Kidney (tissue), 14 donors: Measurements from ENCODE around the gene GRK2. TPM values are rescaled to one million over a fixed set of nuclear protein-coding genes. Genes with fewer than 3 reads are reported as not detected.

Experiments used
- DNase-seq, 5 donors: peaks; one replicate each; pipeline ENCODE4 v3.0.0-alpha.2; 2013 to 2020
- FAIRE-seq: peaks from 2 replicates; lab custom pipeline; 2012; peaks lifted over from hg19 to GRCh38; lab: Jason Lieb, UNC
- H3K27ac ChIP-seq, 2 donors: one replicate each; pipeline ENCODE4 v1.7.0; 2013; ENCODE audit warnings: low read depth in 2 of 2, low read length in 2 of 2, inconsistent platforms in 1 of 2
- H3K27me3 ChIP-seq: one replicate; pipeline ENCODE4 v1.7.1; 2013; ENCODE audit warnings: low read length, inconsistent platforms; ENCODE audit not compliant: control insufficient read depth, insufficient read depth
- H3K36me3 ChIP-seq, 3 donors: one replicate each; pipeline versions ENCODE4 v1.7.0 to v1.7.1; 2013; ENCODE audit warnings: low read length in 3 of 3, control low read depth in 1 of 3, inconsistent platforms in 1 of 3; ENCODE audit not compliant: insufficient read depth in 3 of 3, control insufficient read depth in 2 of 3
- H3K4me1 ChIP-seq, 3 donors: one replicate each; pipeline versions ENCODE4 v1.7.0 to v1.7.1; 2013; ENCODE audit warnings: low read length in 3 of 3, inconsistent platforms in 1 of 3, low read depth in 1 of 3; ENCODE audit not compliant: control insufficient read depth in 2 of 3, insufficient read depth in 2 of 3
- H3K4me3 ChIP-seq, 3 donors: one replicate each; pipeline versions ENCODE4 v1.7.0 to v1.8.1; 2013; ENCODE audit warnings: low read length in 3 of 3, control low read depth in 1 of 3, inconsistent platforms in 1 of 3
- H3K9ac ChIP-seq, 3 donors: one replicate each; pipeline versions ENCODE4 v1.7.0 to v1.7.1; 2013; ENCODE audit warnings: low read length in 3 of 3, control low read depth in 1 of 3, inconsistent platforms in 1 of 3
- H3K9me3 ChIP-seq, 3 donors: one replicate each; pipeline versions ENCODE4 v1.7.0 to v1.7.1; 2013; ENCODE audit warnings: low read length in 3 of 3, control low read depth in 1 of 3, inconsistent platforms in 1 of 3; ENCODE audit not compliant: control insufficient read depth in 2 of 3, insufficient read depth in 1 of 3
- CTCF ChIP-seq: IDR thresholded peaks from 3 replicates; pipeline ENCODE4 v1.5.1; 2012; ENCODE audit warnings: mild to moderate bottlenecking, moderate library complexity, borderline replicate concordance; ENCODE audit not compliant: insufficient read depth; ENCODE audit errors: extremely low read depth
- intact Hi-C: fragments of 100-400 bp; cut with DNase I; formaldehyde crosslinking; loops from one replicate; pipeline ENCODE4 v1.11.1; 2022
- polyA plus RNA-seq: library from polyadenylated mRNA; stranded (reverse); fragments of 350-450 nt; fragmentation: Illumina TruSeq; extraction: RNeasy Lipid Tissue Mini Kit (QIAGEN cat#74804); gene quantifications from one replicate; pipeline ENCODE4 v1.2.3, GENCODE V29; 2014; ENCODE audit warnings: low read depth, low replicate concordance; ENCODE audit not compliant: insufficient read depth
- total RNA-seq: library from RNA; stranded (reverse); fragmentation: NEBNext Ultra II Directional; extraction: Animal tissue kit (Norgen Biotek cat#: 25700); gene quantifications from one replicate; pipeline ENCODE4 v1.2.1, GENCODE V29; 2021
- donor health status: control.
- donor health status: control.
- donor health status: control.
- donor health status: control.
- donor health status: control.
- donor health status: DM: yes; HTN: yes; CAD: no.
- donor health status: Normal renal cell carcinoma (clear cell type).

Gene GRK2
- total and polyA plus RNA-seq, 2 donors from 2014 or later = 28.2 to 80.8 TPM

GRCh38 chr11:67261946-67262681, 4.2 kb upstream of the GRK2 start:
- no peak for FAIRE-seq
- no peak for TF ChIP-seq CTCF
- H3K27me3 ChIP-seq = no peaks in the 10 kb centered on the region
- peaks cover 0 to 17% (median 0%) of the 10 kb centered on the region in 3 donors for H3K4me1 ChIP-seq
- H3K36me3 ChIP-seq = no peaks in the 10 kb centered on the region
- no peak overlapping the region for H3K4me3 ChIP-seq
- H3K27ac ChIP-seq = no peak overlapping the region
- H3K9me3 ChIP-seq = no peaks in the 10 kb centered on the region
- DNase-seq = peak in 2 of 5 donors; percentile 58 to 65
- no peak overlapping the region for H3K9ac ChIP-seq
- intact Hi-C loops = no loop called here

- peaks cover 0 to 2% (median 0%) of the 10 kb centered on the region in 3 donors for H3K36me3 ChIP-seq
- intact Hi-C loops = no loop called here
- FAIRE-seq (no peak), DNase-seq (peak; percentile 85 to 92 (median 88))
- TF ChIP-seq CTCF = peak; percentile 72
- peak overlapping the region in 2 of 3 donors; percentile 8 to 27 for H3K4me3 ChIP-seq
- H3K4me1 ChIP-seq = peaks cover 0 to 25% (median 5%) of the 10 kb centered on the region in 3 donors
- H3K9ac ChIP-seq = no peak overlapping the region
- H3K27me3 ChIP-seq = no peaks in the 10 kb centered on the region
- no peak overlapping the region for H3K27ac ChIP-seq
- no peaks in the 10 kb centered on the region for H3K9me3 ChIP-seq
These were observed 3.3 kb upstream of the GRK2 start for GRCh38 chr11:67262731-67263675.

- DNase-seq (no peak), FAIRE-seq (no peak)
- intact Hi-C loops = no loop called here
- peaks cover 0 to 37% (median 9%) of the 10 kb centered on the region in 3 donors for H3K4me1 ChIP-seq
- H3K9me3 ChIP-seq = no peaks in the 10 kb centered on the region
- no peak overlapping the region for H3K4me3 ChIP-seq
- no peak overlapping the region for H3K27ac ChIP-seq
- H3K9ac ChIP-seq = no peak overlapping the region
- no peak for TF ChIP-seq CTCF
- no peaks in the 10 kb centered on the region for H3K27me3 ChIP-seq
- peaks cover 0 to 5% (median 2%) of the 10 kb centered on the region in 3 donors for H3K36me3 ChIP-seq
These were observed 2.0 kb upstream of the GRK2 start for GRCh38 chr11:67264260-67264659.
